ENCODE data around the gene PPP1R10.

GRCh38 chr6:30654798-30655742, 38.0 kb upstream of the PPP1R10 start:
- TF ChIP-seq CTCF (IDR thresholded peaks at IDR 0.05), result no peak
- TF ChIP-seq ZFX (IDR thresholded peaks at IDR 0.05; ENCODE audit: borderline replicate concordance), result no peak

All from 22Rv1 (cell line).